Duodenal mucosa (tissue), 2 donors: ENCODE results near the gene TACC2.
"Not testable (repeated sequence)": the region's sequence is repeated elsewhere in the genome, so short reads cannot be mapped to it uniquely, and the experiment has no call there.

ENCODE experiments used
- H3K27ac ChIP-seq: one replicate; pipeline ENCODE4 v1.7.0; 2013; ENCODE audit warnings: low read depth, low read length
- H3K27me3 ChIP-seq, 2 donors: one replicate each; pipeline ENCODE4 v1.7.0; 2013; ENCODE audit warnings: low read length in 2 of 2, control low read depth in 1 of 2; ENCODE audit not compliant: insufficient read depth in 2 of 2, control insufficient read depth in 1 of 2
- H3K36me3 ChIP-seq, 2 donors: one replicate each; pipeline ENCODE4 v1.7.0; 2013; ENCODE audit warnings: low read length in 2 of 2, control low read depth in 1 of 2; ENCODE audit not compliant: insufficient read depth in 2 of 2, control insufficient read depth in 1 of 2
- H3K4me1 ChIP-seq, 2 donors: one replicate each; pipeline ENCODE4 v1.7.0; 2013; ENCODE audit warnings: low read length in 2 of 2, control low read depth in 1 of 2; ENCODE audit not compliant: insufficient read depth in 2 of 2, control insufficient read depth in 1 of 2
- H3K4me3 ChIP-seq, 2 donors: one replicate each; pipeline ENCODE4 v1.7.0; 2013; ENCODE audit warnings: low read length in 2 of 2, low read depth in 1 of 2
- H3K9ac ChIP-seq, 2 donors: one replicate each; pipeline ENCODE4 v1.7.0; 2013; ENCODE audit warnings: low read length in 2 of 2, low read depth in 1 of 2
- H3K9me3 ChIP-seq, 2 donors: one replicate each; pipeline ENCODE4 v1.7.0; 2013; ENCODE audit warnings: low read length in 2 of 2, control low read depth in 1 of 2; ENCODE audit not compliant: control insufficient read depth in 1 of 2

Gene TACC2

DNA sequence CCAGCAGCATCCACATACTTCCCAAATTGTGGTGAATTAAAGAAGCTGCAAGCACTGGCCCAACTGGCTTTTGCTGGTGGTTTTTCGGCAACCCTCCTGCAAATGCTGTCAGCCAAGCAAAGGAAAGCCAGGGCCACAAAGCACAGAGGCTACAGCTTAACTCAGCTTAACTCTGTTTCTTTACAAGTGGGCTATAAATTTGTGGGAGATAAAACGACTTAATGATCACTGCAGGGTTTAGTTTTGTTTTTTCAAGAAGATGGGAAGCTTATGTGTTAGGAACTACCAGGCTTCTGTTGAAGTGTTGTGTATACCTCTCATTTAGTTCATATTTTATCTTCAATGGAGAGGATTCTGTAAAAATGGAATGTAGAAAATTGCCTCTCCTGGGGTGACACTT lies 110.6 kb downstream of the TACC2 start:
- H3K9me3 ChIP-seq = no peaks in the 10 kb centered on the region
- H3K4me3 ChIP-seq = no peak overlapping the region
- H3K27ac ChIP-seq = no peak overlapping the region
- H3K27me3 ChIP-seq = no peaks in the 10 kb centered on the region
- no peaks in the 10 kb centered on the region for H3K36me3 ChIP-seq
- no peak overlapping the region for H3K9ac ChIP-seq
- H3K4me1 ChIP-seq = no peaks in the 10 kb centered on the region

DNA sequence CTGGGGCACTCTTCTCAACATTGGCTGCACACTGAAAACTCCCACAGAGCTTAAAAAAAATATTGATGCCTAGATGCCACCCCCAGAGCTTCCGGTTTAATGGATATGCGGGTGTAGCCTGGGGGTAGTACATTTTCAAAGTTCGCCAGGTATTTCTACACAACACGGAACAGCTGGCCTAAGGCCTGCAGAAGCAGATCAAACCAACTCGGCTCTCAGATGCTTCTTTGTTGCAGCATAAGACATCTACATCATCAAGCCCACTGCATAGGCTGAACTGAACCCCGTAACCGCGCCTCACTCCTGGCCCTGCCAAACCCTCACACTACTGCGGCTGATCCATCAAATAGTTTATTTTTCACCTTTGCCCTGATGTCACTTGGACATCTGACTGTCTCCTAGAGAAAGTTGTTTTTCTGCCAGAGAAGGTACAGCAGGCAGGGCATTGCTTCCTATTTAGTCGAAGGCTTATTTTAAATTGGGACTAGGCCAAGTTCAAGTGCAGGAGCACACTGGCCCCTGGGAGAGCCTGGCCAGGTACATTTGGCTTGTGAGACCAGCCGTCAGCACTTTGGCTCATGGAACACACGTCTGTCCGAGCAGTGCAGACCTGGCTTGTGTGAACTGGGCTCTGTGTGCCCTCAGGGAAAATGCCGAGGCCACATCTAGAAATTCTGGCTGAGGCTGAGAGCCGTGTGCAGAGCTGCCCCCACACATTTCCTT lies 113.3 kb downstream of the TACC2 start:
- Histone ChIP-seq H3K27me3 (no peaks in the 10 kb centered on the region), H3K36me3 (no peaks in the 10 kb centered on the region), H3K9ac (no peak overlapping the region), H3K4me1 (no peaks in the 10 kb centered on the region), H3K9me3 (no peaks in the 10 kb centered on the region), H3K27ac (no peak overlapping the region), H3K4me3 (no peak overlapping the region)

DNA sequence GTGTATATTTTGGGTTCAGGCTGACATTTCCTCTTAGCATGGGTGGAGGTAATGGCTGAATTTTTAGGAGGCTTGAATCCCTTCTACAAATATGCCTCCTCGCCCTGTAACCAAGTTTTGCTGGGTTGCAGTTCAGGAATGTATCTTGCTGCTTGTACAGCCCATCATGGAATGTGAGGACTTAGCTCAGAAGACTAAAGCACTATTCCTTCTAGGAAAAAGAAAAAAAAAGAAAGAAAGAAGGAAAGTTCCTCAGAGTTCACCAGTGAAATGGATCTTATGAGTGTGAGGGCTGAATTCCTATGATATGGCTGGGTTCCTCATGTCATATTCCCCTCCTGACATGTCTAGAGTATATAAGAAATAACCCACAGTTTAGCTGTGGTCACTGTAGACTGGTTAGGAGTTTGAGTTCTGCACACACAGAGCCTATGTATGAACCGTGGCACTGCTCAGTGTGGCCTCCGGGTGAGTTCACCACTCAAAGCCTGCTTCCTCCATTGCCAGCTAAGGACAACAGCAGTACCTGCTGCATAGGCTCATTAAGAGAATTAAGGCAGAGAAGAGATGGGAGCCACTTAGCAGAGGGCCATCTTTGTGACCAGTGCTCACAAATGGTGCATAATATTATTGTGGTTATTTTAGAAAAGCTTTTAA lies 114.0 kb downstream of the TACC2 start:
- no peaks in the 10 kb centered on the region for H3K27me3 ChIP-seq
- H3K4me1 ChIP-seq = no peaks in the 10 kb centered on the region
- H3K36me3 ChIP-seq = no peaks in the 10 kb centered on the region
- H3K4me3 ChIP-seq = no peak overlapping the region
- no peak overlapping the region for H3K9ac ChIP-seq
- no peaks in the 10 kb centered on the region for H3K9me3 ChIP-seq
- H3K27ac ChIP-seq = no peak overlapping the region

DNA sequence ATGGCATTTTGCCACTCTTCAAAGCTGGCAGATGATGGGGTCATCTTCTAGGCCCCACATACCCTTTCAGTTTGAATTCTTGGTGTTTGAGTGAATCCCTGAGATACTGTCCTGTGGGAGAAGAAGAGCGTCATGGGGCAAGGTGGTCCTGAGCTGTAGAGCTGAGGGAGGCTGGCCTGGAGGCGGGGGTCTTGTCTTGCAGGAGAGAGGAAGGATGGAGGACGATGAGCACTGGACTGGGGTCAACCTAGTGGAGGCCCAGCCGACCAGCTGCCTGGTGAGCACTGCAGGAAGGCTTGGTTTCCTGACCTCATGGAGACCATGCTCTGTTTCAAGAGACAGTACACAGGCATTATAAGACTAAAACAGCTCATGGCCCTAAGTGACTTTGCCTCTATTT lies 114.6 kb downstream of the TACC2 start:
- Histone ChIP-seq H3K4me1 (no peaks in the 10 kb centered on the region), H3K36me3 (no peaks in the 10 kb centered on the region), H3K9me3 (no peaks in the 10 kb centered on the region), H3K27ac (no peak overlapping the region), H3K4me3 (no peak overlapping the region), H3K27me3 (no peaks in the 10 kb centered on the region), H3K9ac (no peak overlapping the region)

DNA sequence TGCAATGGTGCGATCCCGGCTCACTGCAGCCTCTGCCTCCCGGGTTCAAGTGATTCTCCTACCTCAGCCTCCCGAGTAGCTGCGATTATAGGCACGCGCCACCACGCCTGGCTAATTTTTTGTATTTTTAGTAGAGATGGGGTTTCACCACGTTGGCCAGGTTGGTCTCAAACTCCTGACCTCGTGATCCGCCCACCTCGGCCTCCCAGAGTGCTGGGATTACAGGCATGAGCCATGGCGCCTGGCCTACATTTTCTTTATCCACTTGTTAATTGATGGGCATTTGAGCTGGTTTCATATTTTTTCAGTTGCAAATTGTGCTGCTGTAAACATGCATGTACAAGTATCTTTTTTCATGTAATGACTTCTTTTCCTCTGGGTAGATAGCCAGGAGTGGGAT lies 119.8 kb downstream of the TACC2 start:
- not testable (repeated sequence) for H3K36me3 ChIP-seq, H3K4me1 ChIP-seq, H3K27me3 ChIP-seq, H3K9ac ChIP-seq, H3K9me3 ChIP-seq, H3K27ac ChIP-seq, H3K4me3 ChIP-seq

DNA sequence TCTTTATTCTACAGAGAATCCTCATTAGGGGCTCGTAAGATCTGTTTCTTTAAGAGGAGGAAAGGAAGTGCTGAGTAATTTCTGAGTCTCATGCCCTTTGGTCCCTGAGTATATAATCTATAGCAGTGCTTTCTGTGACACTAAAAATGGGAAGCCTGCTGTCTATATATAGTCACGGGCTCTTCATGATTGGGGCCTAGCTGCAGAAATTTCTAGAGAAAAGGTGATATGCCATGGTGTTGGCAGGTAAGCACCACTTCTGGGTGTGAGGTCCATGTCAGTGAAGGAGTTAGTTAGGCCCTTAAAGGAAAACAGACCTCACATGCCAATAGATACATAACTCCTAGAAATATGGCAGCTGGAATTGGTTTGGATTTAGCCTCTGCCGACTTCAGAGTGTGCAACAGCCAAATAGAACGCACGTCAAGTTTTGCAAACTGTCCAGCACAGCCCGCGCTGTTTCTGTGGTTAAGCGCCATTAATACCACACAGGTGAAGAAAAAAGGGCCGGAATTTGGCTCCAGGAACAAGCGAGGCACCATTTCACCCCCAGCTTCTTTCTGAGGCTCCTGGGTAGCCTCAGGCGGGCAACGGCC lies 123.2 kb downstream of the TACC2 start:
- H3K4me3 ChIP-seq = peak overlapping the region; percentile 72 to 76
- peak overlapping the region; percentile 95 for H3K27ac ChIP-seq
- peaks cover 0 to 4% of the 10 kb centered on the region in 2 donors for H3K36me3 ChIP-seq
- peaks cover 24 to 29% of the 10 kb centered on the region in 2 donors for H3K4me1 ChIP-seq
- no peaks in the 10 kb centered on the region for H3K9me3 ChIP-seq
- no peaks in the 10 kb centered on the region for H3K27me3 ChIP-seq
- peak overlapping the region; percentile 78 to 89 for H3K9ac ChIP-seq

DNA sequence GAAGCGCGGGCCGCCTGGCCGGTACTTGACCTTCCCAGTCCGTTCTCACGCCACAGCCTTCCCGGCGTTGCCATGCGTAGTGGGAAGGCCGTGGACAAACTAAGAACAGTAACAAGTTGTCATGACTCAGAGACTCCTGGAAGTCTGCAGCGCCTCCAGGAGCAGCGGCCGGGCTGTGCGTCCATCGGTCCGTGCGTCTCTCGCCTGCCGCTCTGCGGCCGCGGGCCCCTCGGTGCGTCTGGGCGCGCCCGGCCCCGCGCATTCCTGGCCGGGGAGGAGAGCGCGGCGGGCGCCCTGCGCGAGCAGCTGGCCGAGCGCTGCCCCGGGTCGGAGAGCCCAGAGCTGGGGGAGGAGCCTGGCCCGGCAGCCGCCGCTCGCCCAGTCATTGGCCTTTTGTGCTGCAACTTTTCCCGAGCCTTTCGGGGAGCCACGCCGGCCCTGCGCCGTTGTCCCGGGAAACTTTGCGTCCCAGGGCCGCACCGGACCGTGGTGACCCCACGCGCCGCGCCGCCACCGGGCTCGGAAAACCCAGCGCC lies 123.7 kb downstream of the TACC2 start:
- H3K9ac ChIP-seq = peak overlapping the region; percentile 78 to 89
- peaks cover 24 to 29% of the 10 kb centered on the region in 2 donors for H3K4me1 ChIP-seq
- peak overlapping the region; percentile 72 to 76 for H3K4me3 ChIP-seq
- H3K9me3 ChIP-seq = no peaks in the 10 kb centered on the region
- H3K27me3 ChIP-seq = no peaks in the 10 kb centered on the region
- H3K27ac ChIP-seq = peak overlapping the region; percentile 95
- peaks cover 0 to 4% of the 10 kb centered on the region in 2 donors for H3K36me3 ChIP-seq

DNA sequence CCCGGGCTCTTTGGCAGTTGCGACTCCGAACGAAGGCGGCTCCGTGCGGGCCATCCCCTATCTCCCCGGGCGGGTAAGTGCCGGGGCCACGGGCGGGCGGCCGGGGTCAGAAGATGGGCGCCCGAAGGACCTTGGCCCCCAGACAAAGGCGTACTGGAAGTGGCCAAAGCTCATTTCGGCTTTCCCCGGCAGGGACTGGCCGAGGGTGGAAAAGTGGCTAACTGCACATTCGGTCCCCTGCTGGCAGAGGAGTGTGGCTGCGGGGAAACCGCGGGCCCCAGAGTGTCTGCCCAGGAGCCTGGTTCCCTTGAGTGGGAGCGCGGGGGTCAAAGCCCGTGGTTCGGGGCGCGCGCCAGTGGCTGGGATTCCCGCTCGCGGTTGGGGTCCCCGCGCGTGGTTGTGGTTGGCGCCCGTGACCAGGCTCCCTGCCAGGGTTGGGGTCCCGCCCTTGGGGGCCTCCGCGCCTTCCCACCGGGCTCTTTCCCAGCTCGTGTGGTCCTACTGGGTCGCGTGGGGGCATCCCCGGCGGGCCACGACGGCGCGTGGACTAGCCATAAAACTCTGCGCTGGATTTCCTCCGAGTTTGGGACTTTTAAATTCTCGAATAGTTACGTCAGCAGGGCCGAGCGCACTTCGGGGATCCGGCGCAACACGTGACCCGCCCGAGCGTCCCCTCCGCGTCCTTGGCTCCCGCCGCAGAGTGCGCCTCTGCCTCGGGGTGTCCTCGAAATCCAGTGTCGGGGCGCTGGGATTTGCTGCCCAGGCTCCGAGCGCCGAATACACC lies 124.4 kb downstream of the TACC2 start:
- Histone ChIP-seq H3K36me3 (peaks cover 0 to 4% of the 10 kb centered on the region in 2 donors), H3K4me3 (peak overlapping the region; percentile 72 to 76), H3K27me3 (no peaks in the 10 kb centered on the region), H3K27ac (peak overlapping the region; percentile 95), H3K9ac (peak overlapping the region; percentile 78 to 89), H3K9me3 (no peaks in the 10 kb centered on the region), H3K4me1 (peaks cover 24 to 29% of the 10 kb centered on the region in 2 donors)

DNA sequence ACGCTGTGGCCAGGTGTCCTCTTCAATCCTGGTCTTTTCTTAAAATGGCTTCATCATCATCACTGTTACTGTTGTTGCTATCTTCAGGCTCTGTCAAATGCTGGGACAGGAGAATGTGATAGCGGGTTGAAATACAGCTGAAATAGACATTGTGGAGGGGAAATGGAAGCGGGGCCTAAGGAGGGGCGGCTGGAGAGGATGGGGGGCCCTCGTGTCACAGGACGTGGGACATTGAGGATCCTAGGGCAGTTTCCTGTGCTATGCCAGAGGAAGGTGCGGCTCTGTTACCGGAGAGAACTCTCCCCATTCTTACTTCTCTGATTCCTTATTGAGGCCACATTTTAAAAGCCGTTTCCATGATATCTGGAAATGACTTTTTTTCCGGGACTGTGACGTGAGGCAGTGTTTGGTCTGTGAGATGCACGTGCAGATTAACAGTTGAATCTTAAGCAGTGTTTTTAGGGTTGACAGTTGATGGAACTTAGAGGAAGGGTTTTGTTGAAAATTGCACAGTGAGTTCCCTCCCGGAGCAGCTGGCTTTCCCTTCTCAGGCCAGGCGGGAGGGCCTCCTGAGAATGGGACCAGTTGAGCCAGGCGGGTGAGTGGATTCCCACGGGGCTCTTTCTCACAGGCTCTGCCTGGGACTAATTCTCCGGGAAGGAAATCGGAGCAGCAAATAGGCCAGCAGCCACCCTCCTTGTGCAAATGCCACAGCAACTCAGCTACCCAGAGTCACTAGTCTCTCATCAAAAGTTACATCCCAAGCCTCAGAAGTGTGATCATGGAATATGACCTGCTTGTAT lies 125.2 kb downstream of the TACC2 start:
- Histone ChIP-seq H3K9ac (peak overlapping the region; percentile 78 to 89), H3K4me3 (peak overlapping the region; percentile 72 to 76), H3K27ac (peak overlapping the region; percentile 95), H3K4me1 (peaks cover 24 to 29% of the 10 kb centered on the region in 2 donors), H3K27me3 (no peaks in the 10 kb centered on the region), H3K36me3 (peaks cover 0 to 4% of the 10 kb centered on the region in 2 donors), H3K9me3 (no peaks in the 10 kb centered on the region)
